Islet of Langerhans (tissue), 1 donor: ENCODE results near the gene ST6GALNAC6.

Experiments
- FAIRE-seq: peaks from one replicate; lab custom pipeline; 2011; peaks lifted over from hg19 to GRCh38; lab: Jason Lieb, UNC

Gene ST6GALNAC6

GRCh38 chr9:127931092-127931881 lies 31.9 kb upstream of the ST6GALNAC6 start:
- FAIRE-seq, result no peak

DNA sequence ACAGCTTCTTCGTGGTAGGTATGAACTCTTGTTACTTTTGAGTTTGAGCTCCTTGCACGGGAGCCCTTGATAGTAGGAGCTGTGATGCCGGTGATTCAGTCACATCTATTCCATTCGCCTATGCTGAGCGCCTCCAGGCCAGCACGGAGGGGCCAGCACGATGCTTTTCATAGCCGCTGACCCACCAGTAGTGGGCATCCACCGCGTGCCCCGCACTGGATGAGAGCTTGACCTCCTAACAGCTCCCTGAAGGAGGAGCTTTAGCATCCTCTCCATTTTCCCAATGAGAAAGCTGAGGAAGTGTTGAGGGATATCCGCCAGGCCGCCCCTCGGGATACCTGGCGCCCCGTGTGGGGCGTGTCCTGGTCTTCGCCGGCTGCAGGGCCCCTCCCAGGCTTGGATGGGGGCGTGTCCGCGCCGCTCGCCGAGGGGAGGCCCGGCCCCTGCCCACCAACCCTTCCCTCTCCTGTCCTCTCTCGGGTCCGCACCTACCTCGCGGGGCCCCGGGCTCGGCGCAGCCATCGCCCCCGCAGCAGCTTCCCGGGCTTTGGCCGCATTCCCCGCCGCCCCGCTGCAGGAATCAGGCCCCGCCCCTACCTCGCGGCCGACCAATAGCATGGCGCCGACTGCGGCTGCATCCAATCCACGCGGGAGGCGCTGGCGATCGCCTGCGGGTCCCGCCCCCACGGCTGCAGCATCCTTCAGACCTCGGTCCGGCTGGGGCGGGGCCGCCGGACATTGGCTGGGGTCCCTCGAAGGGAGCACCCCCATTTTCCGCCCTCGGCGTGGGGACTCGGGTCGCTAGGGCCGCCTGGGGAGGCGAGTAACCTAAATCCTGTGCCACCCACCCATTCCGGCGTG lies 31.1 kb upstream of the ST6GALNAC6 start, which contains the start of gene PIP5KL1:
Gene PIP5KL1, minus strand, starts transcription at position 547 of the 861 bp plus-strand sequence. Its CDS starts 25 bp downstream, at position 522.
- no peak for FAIRE-seq

DNA sequence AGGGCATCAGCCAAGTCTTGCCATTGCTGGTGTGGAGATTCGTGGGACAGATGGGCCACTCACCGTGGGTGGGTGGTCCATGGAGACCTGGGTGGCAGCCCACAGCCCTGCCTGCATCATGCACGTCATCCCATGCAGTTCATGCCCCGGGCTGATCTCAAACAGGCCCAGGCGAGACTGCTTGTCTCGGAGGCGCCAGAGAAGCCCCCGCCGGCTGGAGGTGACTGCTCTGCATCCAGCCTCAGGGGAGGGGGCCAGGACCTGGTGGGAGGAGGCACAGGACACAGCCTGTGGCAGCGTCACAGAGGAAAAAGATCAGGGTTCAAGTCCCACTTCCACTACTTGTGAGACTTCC lies 30.2 kb upstream of the ST6GALNAC6 start:
- FAIRE-seq, result no peak

DNA sequence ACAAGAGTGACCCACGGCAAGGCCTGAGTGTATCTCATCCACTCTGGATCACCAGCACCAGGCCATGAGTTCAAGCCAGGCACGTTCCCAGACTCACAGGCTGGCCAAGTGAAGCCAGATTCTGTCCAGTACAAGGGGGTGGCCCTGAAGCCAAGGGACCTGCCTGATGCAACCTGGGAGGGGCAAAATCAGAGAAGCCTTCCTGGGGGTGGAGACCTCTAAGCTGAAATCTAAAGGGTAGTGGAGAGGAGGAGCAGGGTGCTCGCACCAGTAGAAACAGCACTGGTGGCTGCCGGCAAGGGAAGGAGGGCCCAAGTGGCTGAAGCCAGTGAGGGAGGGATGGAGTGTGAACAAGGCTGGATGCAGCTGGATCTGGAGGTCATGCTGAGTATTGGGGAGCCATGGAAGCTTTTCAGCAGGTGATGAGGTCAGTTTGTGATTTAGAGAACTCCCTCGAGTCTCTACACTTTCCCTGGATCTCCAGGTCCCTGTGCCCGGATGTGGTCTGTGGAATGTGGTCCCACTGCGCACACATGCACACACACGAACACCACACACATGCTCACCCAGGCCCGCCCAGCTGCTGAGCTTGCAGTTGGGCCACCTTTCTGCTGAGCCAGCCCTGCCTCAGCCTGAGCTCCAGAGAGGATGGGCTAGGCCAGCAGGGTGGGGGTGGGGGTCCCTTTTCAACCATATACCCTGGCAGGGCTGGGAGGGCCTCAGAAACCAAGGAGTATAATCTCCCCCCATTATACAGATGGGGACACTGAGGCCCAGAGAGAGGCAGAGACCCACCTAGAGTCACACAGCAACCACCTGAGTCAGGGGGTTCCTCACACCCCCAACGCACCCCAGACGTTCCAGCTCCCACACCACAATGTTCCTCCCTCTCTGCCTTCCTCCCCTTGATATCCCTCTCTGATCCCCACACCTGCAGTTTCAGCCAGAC lies 29.5 kb upstream of the ST6GALNAC6 start:
- no peak for FAIRE-seq

DNA sequence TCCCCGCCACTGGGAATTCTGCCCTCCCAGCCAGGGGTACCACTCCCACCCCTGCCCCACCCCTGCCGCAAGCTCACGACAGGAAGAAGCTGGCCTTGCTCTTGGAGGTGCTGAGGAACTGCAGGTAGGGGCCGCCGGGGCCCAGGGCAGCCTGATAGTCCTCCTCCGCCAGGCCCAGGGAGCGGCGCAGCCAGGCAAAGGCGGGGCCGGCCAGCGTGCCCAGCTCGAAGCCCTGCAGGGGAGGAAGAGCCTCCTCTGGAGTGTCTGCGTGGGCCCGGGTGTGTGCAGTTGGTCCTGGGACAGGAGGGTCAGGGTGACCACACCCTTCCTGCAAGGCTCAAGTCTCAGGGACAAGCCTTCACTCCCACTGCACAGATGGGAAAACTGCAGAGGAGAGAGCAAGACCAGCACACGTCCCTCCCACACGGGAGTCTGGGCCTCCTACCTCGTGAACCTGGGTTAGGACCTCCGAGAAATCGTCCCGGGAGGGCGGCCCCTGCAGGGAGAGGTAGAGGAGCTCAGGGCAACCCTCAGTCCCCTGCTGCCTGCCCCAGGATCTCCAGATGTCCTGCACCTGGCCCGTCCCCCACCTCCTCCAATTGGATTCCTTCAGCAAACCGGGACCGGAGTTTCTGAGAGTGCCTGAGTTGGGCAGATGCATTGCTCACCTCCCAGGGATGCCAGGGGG lies 28.7 kb upstream of the ST6GALNAC6 start:
- FAIRE-seq, result no peak

DNA sequence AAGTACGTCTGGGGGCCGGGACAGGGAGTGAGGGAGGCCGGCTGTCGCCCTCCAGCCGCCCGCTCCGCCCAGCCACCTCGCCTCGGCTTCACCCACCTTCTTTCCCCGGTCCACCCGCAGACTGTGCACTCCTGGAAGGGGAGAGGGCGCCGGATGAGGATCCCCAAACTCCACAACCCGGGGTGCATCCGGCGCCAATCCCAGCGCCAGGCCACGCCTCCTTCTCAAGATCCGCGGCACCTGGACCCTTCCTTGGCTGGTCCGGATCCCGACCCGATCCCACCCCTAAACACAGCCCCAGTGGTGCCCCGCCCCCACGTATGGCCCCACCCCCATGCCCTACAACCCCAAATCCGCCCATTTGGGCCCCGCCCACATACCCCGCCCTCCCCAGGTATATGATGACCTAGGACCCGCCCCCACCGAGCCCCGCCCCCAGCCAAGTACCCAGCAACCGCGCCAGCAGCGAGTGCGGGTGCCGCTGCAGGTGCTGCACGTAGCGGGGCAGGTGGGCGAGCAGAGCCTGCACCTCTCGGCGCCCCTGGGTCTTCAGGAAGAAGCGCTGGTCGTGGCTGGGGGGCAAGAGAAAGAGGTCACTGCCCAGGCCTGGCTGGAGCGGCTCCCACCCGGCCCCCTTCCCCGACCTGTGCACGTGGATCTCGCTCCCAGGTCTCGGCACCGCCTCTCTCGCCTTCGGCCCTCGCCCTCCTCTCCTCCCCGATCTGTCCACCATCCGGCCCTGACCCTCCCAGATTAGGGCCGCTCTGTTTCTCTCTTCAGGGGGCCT lies 28.0 kb upstream of the ST6GALNAC6 start:
- no peak for FAIRE-seq

GRCh38 chr9:127926906-127927200 lies 27.4 kb upstream of the ST6GALNAC6 start:
- FAIRE-seq, result no peak

- FAIRE-seq, result no peak
Measured at GRCh38 chr9:127925959-127926905, 26.8 kb upstream of the ST6GALNAC6 start.

DNA sequence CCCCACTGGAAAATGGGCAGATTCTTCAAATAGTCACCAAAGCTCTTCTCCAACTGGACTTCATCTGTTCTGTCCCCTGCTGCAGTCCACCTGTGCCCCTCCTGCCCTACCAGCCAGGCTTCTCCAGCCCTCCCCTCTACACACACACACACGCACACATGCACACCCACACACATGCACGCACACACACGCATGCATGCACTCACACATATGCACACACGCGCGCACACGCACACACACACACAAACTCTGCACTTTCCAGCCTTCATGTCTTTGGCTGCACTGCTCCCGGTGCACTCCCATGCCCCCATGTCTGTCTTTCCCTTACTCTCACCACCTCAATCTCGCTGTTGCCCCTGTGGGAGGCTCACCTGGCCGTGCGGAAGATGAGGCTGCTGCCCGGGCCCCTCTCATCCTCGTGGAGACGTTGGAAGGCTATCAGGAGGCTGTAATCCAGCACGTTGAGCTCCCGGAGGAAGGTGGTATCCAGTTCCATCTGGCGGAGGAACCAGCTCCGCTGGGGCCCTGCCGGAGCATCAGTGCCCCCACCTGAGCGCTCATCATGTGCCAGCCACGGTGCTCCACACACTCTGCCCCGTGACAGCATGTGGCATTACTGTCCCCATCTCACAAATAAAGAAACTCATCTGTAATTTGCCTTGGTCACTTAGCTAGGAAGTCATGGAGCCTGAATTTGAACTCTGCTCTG lies 25.5 kb upstream of the ST6GALNAC6 start:
- no peak for FAIRE-seq

DNA sequence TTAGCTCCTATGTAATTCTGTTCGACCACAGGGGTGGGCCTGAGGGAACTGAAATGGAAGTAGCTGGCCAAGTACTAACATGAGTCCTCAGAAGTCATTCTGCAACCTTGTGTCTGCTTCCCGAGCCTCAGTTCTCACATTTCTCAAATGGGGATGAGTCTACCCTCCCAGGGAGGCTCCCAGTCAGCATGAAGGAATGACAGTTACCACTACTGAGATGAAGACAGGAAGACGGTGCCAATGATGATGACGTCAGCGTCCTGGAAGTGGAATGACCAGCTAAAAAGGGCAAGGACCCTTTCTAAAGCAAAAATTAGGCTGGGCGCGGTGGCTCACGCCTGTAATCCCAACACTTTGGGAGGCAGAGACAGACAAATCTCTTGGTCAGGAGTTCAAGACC lies 24.4 kb upstream of the ST6GALNAC6 start:
- no peak for FAIRE-seq

DNA sequence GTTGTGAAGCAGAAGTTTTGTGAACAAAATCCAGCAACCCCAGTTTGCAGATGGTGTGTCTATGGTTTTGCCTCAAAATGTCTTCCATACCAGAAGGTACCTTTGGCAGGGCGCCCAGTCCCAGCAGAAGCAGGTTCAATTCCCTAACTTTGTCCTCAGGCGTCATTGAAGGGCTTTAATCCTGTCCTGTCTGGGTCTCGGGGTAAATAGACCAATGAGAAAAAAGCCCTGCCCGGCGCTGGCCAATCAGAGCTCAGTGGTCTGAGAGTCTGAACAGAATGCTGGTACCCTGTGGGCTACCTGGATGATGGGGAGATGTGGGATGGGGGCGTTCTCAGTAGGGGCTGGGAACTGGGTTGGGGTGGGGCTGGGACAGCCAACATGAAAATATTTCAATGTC lies 23.6 kb upstream of the ST6GALNAC6 start:
- no peak for FAIRE-seq

- FAIRE-seq, result no peak
Measured at GRCh38 chr9:127921557-127922120, 22.2 kb upstream of the ST6GALNAC6 start.

DNA sequence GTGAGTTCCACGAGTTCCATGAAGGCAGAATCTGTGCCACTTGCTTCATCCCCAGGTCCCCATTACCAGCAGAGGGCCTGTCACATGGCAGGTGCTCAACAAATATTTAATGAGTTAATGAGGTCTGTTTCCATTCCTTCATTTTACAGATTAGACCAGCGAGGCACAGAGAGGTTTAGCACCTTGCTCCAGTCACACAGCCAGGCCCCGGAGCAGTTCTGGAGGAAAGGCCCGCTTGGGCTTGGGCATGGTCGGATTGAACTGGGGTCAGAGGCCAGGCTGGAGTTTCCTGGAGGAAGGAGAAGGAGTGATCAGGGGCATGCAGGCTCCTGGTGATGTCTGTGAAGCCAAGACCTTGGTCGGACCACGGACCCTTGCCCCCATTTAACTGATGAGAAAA lies 21.4 kb upstream of the ST6GALNAC6 start:
- FAIRE-seq, result no peak

DNA sequence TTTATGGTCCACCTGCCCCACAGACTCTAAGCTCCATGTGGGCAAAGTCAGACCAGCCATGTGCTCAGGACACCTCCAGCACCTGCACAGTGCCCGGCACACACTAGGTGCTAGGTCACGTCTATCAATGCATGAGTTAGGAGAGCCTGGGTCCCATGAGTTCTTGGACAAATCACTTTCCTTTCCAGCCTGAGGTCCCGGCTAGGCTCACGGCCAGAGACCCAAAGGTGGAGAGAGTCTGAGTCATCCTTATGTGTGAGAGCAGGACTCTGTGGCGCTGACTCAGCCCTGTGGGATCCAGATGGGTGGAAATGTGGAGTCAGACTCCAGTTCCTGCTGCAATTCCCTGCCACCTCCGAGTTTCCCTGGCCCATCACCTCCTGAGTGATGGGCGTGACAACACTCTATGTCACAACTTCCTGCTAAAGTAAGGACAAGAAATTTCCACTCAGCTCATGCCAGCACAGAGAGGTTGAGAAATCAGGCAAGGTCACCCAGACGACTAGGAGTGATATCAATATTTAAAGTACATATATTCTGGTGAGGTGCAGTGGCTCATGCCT lies 19.9 kb upstream of the ST6GALNAC6 start:
- FAIRE-seq, result no peak

- no peak for FAIRE-seq
Measured at GRCh38 chr9:127918183-127919107, 19.0 kb upstream of the ST6GALNAC6 start.

DNA sequence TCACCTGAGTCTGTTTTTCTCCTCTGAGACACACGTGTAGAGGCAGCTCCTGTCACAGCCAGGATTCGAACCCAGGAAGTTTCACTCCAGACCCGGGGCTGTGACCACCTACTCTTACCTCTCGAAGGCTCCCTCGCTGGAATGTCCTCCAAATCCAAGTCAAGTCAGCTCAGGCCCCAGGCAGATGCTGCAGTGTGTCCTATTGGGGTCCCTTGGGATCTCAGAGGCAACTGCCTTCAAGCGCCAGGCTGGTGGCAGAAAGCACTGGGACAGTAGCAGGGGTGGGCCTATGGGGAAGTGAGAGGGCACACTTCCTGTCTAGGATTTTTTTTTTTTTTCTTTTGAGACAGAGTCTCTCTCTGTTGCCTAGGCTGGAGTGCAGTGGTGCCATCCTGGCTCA lies 18.2 kb upstream of the ST6GALNAC6 start:
- FAIRE-seq, result no peak
